GOT3 (cell line): ENCODE results near the gene SERPINB5.

Experiments
- DNase-seq: peaks from one replicate; lab custom pipeline; 2025; ENCODE audit warnings: mixed read lengths; lab: John Stamatoyannopoulos, UW

SERPINB5 gene

GRCh38 chr18:63527251-63527650, 50.5 kb downstream of the SERPINB5 start:
- no peak for DNase-seq

GRCh38 chr18:63528863-63529492, 52.2 kb downstream of the SERPINB5 start:
- DNase-seq: no peak

GRCh38 chr18:63532471-63532870, 55.7 kb downstream of the SERPINB5 start:
- no peak for DNase-seq

GRCh38 chr18:63534615-63535014, 57.9 kb downstream of the SERPINB5 start:
- no peak for DNase-seq

- DNase-seq: no peak
These were observed 63.2 kb downstream of the SERPINB5 start for GRCh38 chr18:63539904-63540510.

GRCh38 chr18:63542069-63542468, 65.3 kb downstream of the SERPINB5 start, which contains the start of gene SERPINB12:
Gene SERPINB12 (plus strand): TSS chr18:63542369. CDS start chr18:63556160, 13,791 bp downstream.
- DNase-seq: no peak

- no peak for DNase-seq
These were observed 67.3 kb downstream of the SERPINB5 start for GRCh38 chr18:63544017-63544416.

GRCh38 chr18:63545000-63545399, 68.2 kb downstream of the SERPINB5 start:
- DNase-seq: no peak

GRCh38 chr18:63550068-63550467, 73.3 kb downstream of the SERPINB5 start:
- no peak for DNase-seq

GRCh38 chr18:63551769-63552168, 75.0 kb downstream of the SERPINB5 start:
- DNase-seq: no peak

- no peak for DNase-seq
These were observed 75.8 kb downstream of the SERPINB5 start for GRCh38 chr18:63552581-63552980.

- no peak for DNase-seq
These were observed 76.3 kb downstream of the SERPINB5 start for GRCh38 chr18:63553081-63553480.
